ENCODE results near the gene NKX1-1.
A peak's percentile ranks its signal among the peaks of the same experiment; 100 is the strongest.

The NKX1-1 gene

GRCh38 chr4:1417522-1418390 is 11.5 kb upstream of the NKX1-1 start:
- no peak for DNase-seq

GRCh38 chr4:1416948-1417260 is 10.7 kb upstream of the NKX1-1 start:
- DNase-seq: no peak

- no peak for DNase-seq
Observed at GRCh38 chr4:1416051-1416947, 10.1 kb upstream of the NKX1-1 start.

- no peak for DNase-seq
Observed at GRCh38 chr4:1415681-1415981, 9.4 kb upstream of the NKX1-1 start.

- DNase-seq: no peak
Observed at GRCh38 chr4:1414831-1415680, 8.8 kb upstream of the NKX1-1 start.

GRCh38 chr4:1413687-1414479 is 7.6 kb upstream of the NKX1-1 start:
- no peak for DNase-seq

- DNase-seq: no peak
Observed at GRCh38 chr4:1413204-1413663, 7.0 kb upstream of the NKX1-1 start.

GRCh38 chr4:1412376-1413203 is 6.3 kb upstream of the NKX1-1 start:
- DNase-seq: no peak

- no peak for DNase-seq
Observed at GRCh38 chr4:1411436-1412375, 5.5 kb upstream of the NKX1-1 start.

GRCh38 chr4:1410491-1411325 is 4.5 kb upstream of the NKX1-1 start:
- peak in 4 of 56 donors; percentile 3 to 41 (median 20) for DNase-seq

- no peak for DNase-seq
Observed at GRCh38 chr4:1409491-1410425, 3.5 kb upstream of the NKX1-1 start.

GRCh38 chr4:1409079-1409478 is 2.8 kb upstream of the NKX1-1 start:
- DNase-seq: no peak

- DNase-seq: no peak
Observed at GRCh38 chr4:1408418-1408817, 2.2 kb upstream of the NKX1-1 start.

- DNase-seq: no peak
Observed at GRCh38 chr4:1407657-1408333, 1.6 kb upstream of the NKX1-1 start.

GRCh38 chr4:1406981-1407656 is 877 bp upstream of the NKX1-1 start:
- DNase-seq: no peak
